ENCODE data around the gene INPP4A.

The INPP4A gene

GRCh38 chr2:98436734-98437133 lies 7.9 kb upstream of the INPP4A start:
- DNase-seq (ENCODE audit: low read depth in 2 of 2), result no peak

GRCh38 chr2:98438190-98439133 lies 6.2 kb upstream of the INPP4A start:
- DNase-seq (ENCODE audit: low read depth in 2 of 2), result no peak

- no peak for DNase-seq (ENCODE audit: low read depth in 2 of 2)
Observed at GRCh38 chr2:98441706-98442450, 2.8 kb upstream of the INPP4A start.

GRCh38 chr2:98442488-98442887 lies 2.2 kb upstream of the INPP4A start:
- DNase-seq (ENCODE audit: low read depth in 2 of 2), result no peak

- no peak for DNase-seq (ENCODE audit: low read depth in 2 of 2)
Observed at GRCh38 chr2:98445177-98445682, 572 bp downstream of the INPP4A start.

GRCh38 chr2:98445683-98446581 lies 1.3 kb downstream of the INPP4A start:
- DNase-seq (ENCODE audit: low read depth in 2 of 2), result no peak

GRCh38 chr2:98446850-98447249 lies 2.2 kb downstream of the INPP4A start:
- no peak for DNase-seq (ENCODE audit: low read depth in 2 of 2)

- DNase-seq (ENCODE audit: low read depth in 2 of 2), result no peak
Observed at GRCh38 chr2:98448441-98449145, 3.9 kb downstream of the INPP4A start.

GRCh38 chr2:98452396-98453027 lies 7.9 kb downstream of the INPP4A start:
- no peak for DNase-seq (ENCODE audit: low read depth in 2 of 2)

- DNase-seq (ENCODE audit: low read depth in 2 of 2), result no peak
Observed at GRCh38 chr2:98453083-98453482, 8.4 kb downstream of the INPP4A start.

GRCh38 chr2:98453531-98453930 lies 8.9 kb downstream of the INPP4A start:
- no peak for DNase-seq (ENCODE audit: low read depth in 2 of 2)

- DNase-seq (ENCODE audit: low read depth in 2 of 2), result no peak
Observed at GRCh38 chr2:98454073-98454472, 9.4 kb downstream of the INPP4A start.

GRCh38 chr2:98454500-98455235 lies 10.0 kb downstream of the INPP4A start:
- DNase-seq (ENCODE audit: low read depth in 2 of 2), result no peak

GRCh38 chr2:98455494-98455976 lies 10.9 kb downstream of the INPP4A start:
- no peak for DNase-seq (ENCODE audit: low read depth in 2 of 2)

GRCh38 chr2:98457045-98457696 lies 12.5 kb downstream of the INPP4A start:
- DNase-seq (ENCODE audit: low read depth in 2 of 2), result no peak

- DNase-seq (ENCODE audit: low read depth in 2 of 2), result no peak
Observed at GRCh38 chr2:98458207-98458606, 13.5 kb downstream of the INPP4A start.

- DNase-seq (ENCODE audit: low read depth in 2 of 2), result no peak
Observed at GRCh38 chr2:98458667-98459380, 14.2 kb downstream of the INPP4A start.

GRCh38 chr2:98459496-98460175 lies 15.0 kb downstream of the INPP4A start:
- DNase-seq (ENCODE audit: low read depth in 2 of 2), result no peak
